IMR-90 (cell line): Measurements from ENCODE around the gene TMEM163.

Experiments used
- BHLHE40 ChIP-seq: fragments of 150-350 bp; IDR thresholded peaks from 2 replicates; pipeline ENCODE4 v1.6.1; 2016; ENCODE audit warnings: mild to moderate bottlenecking, low read depth, low read length
- CTCF ChIP-seq: conservative IDR thresholded peaks from 2 replicates; pipeline ENCODE4 v1.5.1; 2012; ENCODE audit warnings: mild to moderate bottlenecking, low read depth, low read length, improper control_type of control experiment
- ELK1 ChIP-seq: fragments of 150-350 bp; IDR thresholded peaks from 2 replicates; pipeline ENCODE4 v1.6.1; 2016; ENCODE audit warnings: low read depth, mild to moderate bottlenecking, low read length, moderate library complexity, borderline replicate concordance
- MAZ ChIP-seq: IDR thresholded peaks from 2 replicates; pipeline ENCODE4 v1.6.1; 2012; ENCODE audit warnings: low read depth, mild to moderate bottlenecking, low read length, improper control_type of control experiment, moderate library complexity, borderline replicate concordance
- MXI1 ChIP-seq: IDR thresholded peaks from 2 replicates; pipeline ENCODE4 v1.6.1; 2012; ENCODE audit warnings: low read depth, mild to moderate bottlenecking, low read length, moderate library complexity, borderline replicate concordance
- POLR2A ChIP-seq: IDR thresholded peaks from 2 replicates; pipeline ENCODE4 v1.6.1; 2012; ENCODE audit warnings: mild to moderate bottlenecking, low read depth, low read length
- RAD21 ChIP-seq: IDR thresholded peaks from 2 replicates; pipeline ENCODE4 v1.6.1; 2012; ENCODE audit warnings: low read length, improper control_type of control experiment
- RCOR1 ChIP-seq: IDR thresholded peaks from 2 replicates; pipeline ENCODE4 v1.6.1; 2012; ENCODE audit warnings: mild to moderate bottlenecking, low read length, improper control_type of control experiment; ENCODE audit not compliant: insufficient replicate concordance
- RFX5 ChIP-seq: IDR thresholded peaks from 2 replicates; pipeline ENCODE4 v1.8.0; 2012; ENCODE audit warnings: low read depth, mild to moderate bottlenecking, low read length, moderate library complexity

GRCh38 chr2:134469516-134470115, 249.2 kb downstream of the TMEM163 start:
- TF ChIP-seq MAZ (no peak), POLR2A (no peak), RCOR1 (no peak), CTCF (no peak), RFX5 (no peak), BHLHE40 (no peak), RAD21 (no peak), ELK1 (no peak), MXI1 (no peak)
